ENCODE results near the gene FLNA. TPM values are rescaled to one million over a fixed set of nuclear protein-coding genes. Genes with fewer than 3 reads are reported as not detected.

The FLNA gene
- total and polyA plus RNA-seq, 9 of the 15 experiments (the other 6 are each of a cell fraction or from before 2014, with no cell fraction given): 6.2 to 735 (median 135) TPM

GRCh38 chrX:154417157-154417556 is 42.7 kb upstream of the FLNA start:
- Histone ChIP-seq H2AFZ (ENCODE audit: low read depth, low read length) (no peak overlapping the region), H3K79me2 (ENCODE audit: control insufficient read depth, insufficient read depth, low read length) (peaks cover 3% of the 10 kb centered on the region; the same call in 1 of the 3 replicates), H3K9ac (ENCODE audit: insufficient read depth in 1 of 2, low read depth in 2 of 2, low read length in 2 of 2) (peak overlapping the region in 1 of 2 experiments; percentile 64; a peak in 1 of 4 replicates), H3K4me1 (replicated peaks in 1 of 2; ENCODE audit: control insufficient read depth in 2 of 2, insufficient read depth in 2 of 2, low read length in 2 of 2) (peaks cover 3 to 31% of the 10 kb centered on the region in 2 experiments; a peak in 4 of 5 replicates), H3K27ac (ENCODE audit: extremely low read depth, low read depth, low read length) (no peak overlapping the region), H3K9me3 (replicated peaks; ENCODE audit: control insufficient read depth, insufficient read depth, low read depth, low read length) (no peaks in the 10 kb centered on the region), H3K27me3 (ENCODE audit: control insufficient read depth in 2 of 2, insufficient read depth in 2 of 2, low read length in 2 of 2) (no peaks in the 10 kb centered on the region), H3K4me3 (no peak overlapping the region), H3K4me2 (ENCODE audit: insufficient read depth, low read length) (no peak overlapping the region), H3K9me1 (ENCODE audit: control insufficient read depth, insufficient read depth, low read length) (no peaks in the 10 kb centered on the region), H3K36me3 (ENCODE audit: control insufficient read depth, insufficient read depth, low read length) (peaks cover 7% of the 10 kb centered on the region; the same call in 1 of the 3 replicates), H4K20me1 (replicated peaks; ENCODE audit: control insufficient read depth, insufficient read depth, low read length) (no peaks in the 10 kb centered on the region)
- DNase-seq (ENCODE audit: extremely low read depth in 1 of 4, low spot score in 3 of 4): no peak
- BruUV-seq (replicated peaks): no TSS peak
- TF ChIP-seq RBFOX2 (IDR thresholded peaks at IDR 0.05; ENCODE audit: low read depth, low read length) (0 out of 2 replicates have a peak, but pooled peaks have one; percentile 3), NR4A1 (CRISPR knock-in tag; IDR thresholded peaks at IDR 0.05) (no peak), NR4A1 (tag; IDR thresholded peaks at IDR 0.05) (no peak)
- peak; percentile 16; the same call in 2 of the 3 replicates for ATAC-seq
- WGBS (ENCODE audit: insufficient coverage, low coverage, missing lambda C conversion rate): 23% methylated on average over 7 of the region's 7 CpGs
- in situ Hi-C loops (cut with MboI) (no loop called here), intact Hi-C loops (cut with micrococcal nuclease) (no loop called here)
- no peak for FAIRE-seq
- CTCF ChIA-PET (ENCODE audit: low intra/inter-chr PET ratio): no interaction called here
- POLR2A ChIA-PET: interaction anchor here (2.1 to 3.2 kb wide), 2 partner anchors 11 to 19 kb away, joined by 4 to 11 read pairs; partner anchors contain the start of genes ATP6AP1 and RPL10

GRCh38 chrX:154413142-154413541 is 38.7 kb upstream of the FLNA start:
- Histone ChIP-seq H3K36me3 (ENCODE audit: control insufficient read depth, insufficient read depth, low read length) (peaks cover 7% of the 10 kb centered on the region; the same call in 1 of the 3 replicates), H2AFZ (ENCODE audit: low read depth, low read length) (no peak overlapping the region), H3K27me3 (ENCODE audit: control insufficient read depth in 2 of 2, insufficient read depth in 2 of 2, low read length in 2 of 2) (no peaks in the 10 kb centered on the region), H4K20me1 (replicated peaks; ENCODE audit: control insufficient read depth, insufficient read depth, low read length) (no peaks in the 10 kb centered on the region), H3K4me2 (ENCODE audit: insufficient read depth, low read length) (no peak overlapping the region), H3K9me3 (replicated peaks; ENCODE audit: control insufficient read depth, insufficient read depth, low read depth, low read length) (no peaks in the 10 kb centered on the region), H3K9me1 (ENCODE audit: control insufficient read depth, insufficient read depth, low read length) (no peaks in the 10 kb centered on the region), H3K79me2 (ENCODE audit: control insufficient read depth, insufficient read depth, low read length) (peaks cover 25% of the 10 kb centered on the region), H3K4me3 (no peak overlapping the region), H3K27ac (ENCODE audit: extremely low read depth, low read depth, low read length) (no peak overlapping the region), H3K4me1 (replicated peaks in 1 of 2; ENCODE audit: control insufficient read depth in 2 of 2, insufficient read depth in 2 of 2, low read length in 2 of 2) (peaks cover 12 to 46% of the 10 kb centered on the region in 2 experiments; a peak in 4 of 5 replicates), H3K9ac (ENCODE audit: insufficient read depth in 1 of 2, low read depth in 2 of 2, low read length in 2 of 2) (peak overlapping the region in 1 of 2 experiments; percentile 45; a peak in 1 of 4 replicates)
- ATAC-seq (no peak), DNase-seq (ENCODE audit: extremely low read depth in 1 of 4, low spot score in 3 of 4) (no peak), FAIRE-seq (no peak)
- TF ChIP-seq ELF1 (tag; IDR thresholded peaks at IDR 0.05) (no peak), ZNF184 (CRISPR knock-in tag; IDR thresholded peaks at IDR 0.05) (no peak), BRCA1 (IDR thresholded peaks at IDR 0.05) (no peak), BRCA1 (CRISPR knock-in tag; IDR thresholded peaks at IDR 0.05) (no peak)
- BruUV-seq (replicated peaks): no TSS peak
- WGBS (ENCODE audit: insufficient coverage, low coverage, missing lambda C conversion rate): 89% methylated on average over 5 of the region's 8 CpGs
- in situ Hi-C loops (cut with MboI): no loop called here
- intact Hi-C loops (cut with micrococcal nuclease): no loop called here
- ChIA-PET CTCF (ENCODE audit: low intra/inter-chr PET ratio) (no interaction called here), POLR2A (interaction anchor here (0.6 to 1.4 kb wide), 2 partner anchors 15 to 25 kb away, joined by 3 read pairs; no protein-coding TSS in a partner anchor)
